HFFc6 (cell line): ENCODE data around the gene PGAP3. TPM values are rescaled to one million over a fixed set of nuclear protein-coding genes. Genes with fewer than 3 reads are reported as not detected.

Experiments used
- DNase-seq: peaks from one replicate; pipeline ENCODE4 v3.0.0-alpha.2; 2018
- H3K27ac Mint-ChIP-seq: 2 replicates; pipeline ENCODE4 v1.8.0; 2020; ENCODE audit warnings: mild to moderate bottlenecking, mixed read lengths
- H3K27me3 Mint-ChIP-seq: 2 replicates; pipeline ENCODE4 v1.8.0; 2021; ENCODE audit warnings: mild to moderate bottlenecking, moderate library complexity, mixed read lengths; ENCODE audit not compliant: insufficient read depth
- H3K36me3 Mint-ChIP-seq: 2 replicates; pipeline ENCODE4 v1.8.0; 2021; ENCODE audit warnings: low read depth, mixed read lengths
- H3K4me1 Mint-ChIP-seq: 2 replicates; pipeline ENCODE4 v1.8.0; 2020; ENCODE audit warnings: low read depth, mixed read lengths
- H3K4me3 Mint-ChIP-seq: 2 replicates; pipeline ENCODE4 v1.8.0; 2020; ENCODE audit warnings: mild to moderate bottlenecking, moderate library complexity, mixed read lengths
- H3K9me3 Mint-ChIP-seq: 2 replicates; pipeline ENCODE4 v1.8.0; 2020; ENCODE audit warnings: mild to moderate bottlenecking, mixed read lengths
- total RNA-seq, 6 experiments: library from RNA; stranded (reverse); fragmentation: NEBNext Ultra II Directional; extraction: Animal tissue kit (Norgen Biotek cat#: 25700); gene quantifications; 2 replicates in 1 of 6; 3 replicates in 5 of 6; pipeline ENCODE4 v1.2.3, GENCODE V29; 2021
- TF ChIP-seq, protein P1 (sequence below): fragments of 200-600 bp; sonication (generic); IDR thresholded peaks from 2 replicates; pipeline ENCODE4 v1.5.0; 2021; ENCODE audit warnings: antibody characterized with exemption, mild to moderate bottlenecking

Gene PGAP3
- total RNA-seq, 6 experiments from 2014 or later: 9.9 to 15.5 (median 12.7) TPM

DNA sequence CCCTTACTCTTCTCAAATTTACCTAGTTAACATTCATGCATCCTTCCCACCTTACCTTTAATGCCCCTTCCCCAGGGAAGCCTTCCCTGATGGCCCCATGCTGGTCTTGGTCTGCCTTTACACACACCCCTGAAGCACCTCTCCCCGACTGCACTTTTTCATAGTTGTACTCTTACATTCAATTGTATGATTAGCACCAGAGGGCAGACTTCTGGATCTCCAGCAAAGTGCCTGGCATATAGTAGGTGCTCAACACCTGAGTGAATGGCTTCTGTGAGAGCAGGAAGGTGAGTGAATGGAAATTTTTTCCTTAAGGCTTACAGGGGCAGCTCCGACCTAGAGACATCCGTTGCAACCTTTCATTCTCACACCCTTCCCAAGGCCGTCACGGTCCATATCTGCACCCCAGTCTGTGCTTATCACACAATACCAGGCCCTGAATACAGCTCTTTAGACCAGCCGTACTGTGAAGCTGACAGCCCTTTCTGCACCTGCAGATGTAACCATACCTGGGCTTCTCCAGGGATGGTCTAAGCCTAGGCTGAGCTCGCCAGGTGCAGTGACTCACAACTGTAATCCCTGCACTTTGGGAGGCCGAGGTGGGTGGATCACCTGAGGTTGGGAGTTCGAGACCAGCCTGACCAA is 4.4 kb downstream of the PGAP3 start:
- H3K4me3 Mint-ChIP-seq: no peak overlapping the region
- H3K27me3 Mint-ChIP-seq: no peaks in the 10 kb centered on the region; the same call in none of the 2 replicates
- no peak overlapping the region for H3K27ac Mint-ChIP-seq
- H3K4me1 Mint-ChIP-seq: peaks cover 13% of the 10 kb centered on the region
- H3K36me3 Mint-ChIP-seq: peaks cover 12% of the 10 kb centered on the region
- TF ChIP-seq, protein P1, sequence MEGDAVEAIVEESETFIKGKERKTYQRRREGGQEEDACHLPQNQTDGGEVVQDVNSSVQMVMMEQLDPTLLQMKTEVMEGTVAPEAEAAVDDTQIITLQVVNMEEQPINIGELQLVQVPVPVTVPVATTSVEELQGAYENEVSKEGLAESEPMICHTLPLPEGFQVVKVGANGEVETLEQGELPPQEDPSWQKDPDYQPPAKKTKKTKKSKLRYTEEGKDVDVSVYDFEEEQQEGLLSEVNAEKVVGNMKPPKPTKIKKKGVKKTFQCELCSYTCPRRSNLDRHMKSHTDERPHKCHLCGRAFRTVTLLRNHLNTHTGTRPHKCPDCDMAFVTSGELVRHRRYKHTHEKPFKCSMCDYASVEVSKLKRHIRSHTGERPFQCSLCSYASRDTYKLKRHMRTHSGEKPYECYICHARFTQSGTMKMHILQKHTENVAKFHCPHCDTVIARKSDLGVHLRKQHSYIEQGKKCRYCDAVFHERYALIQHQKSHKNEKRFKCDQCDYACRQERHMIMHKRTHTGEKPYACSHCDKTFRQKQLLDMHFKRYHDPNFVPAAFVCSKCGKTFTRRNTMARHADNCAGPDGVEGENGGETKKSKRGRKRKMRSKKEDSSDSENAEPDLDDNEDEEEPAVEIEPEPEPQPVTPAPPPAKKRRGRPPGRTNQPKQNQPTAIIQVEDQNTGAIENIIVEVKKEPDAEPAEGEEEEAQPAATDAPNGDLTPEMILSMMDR: no peak
- no peaks in the 10 kb centered on the region for H3K9me3 Mint-ChIP-seq
- no peak for DNase-seq

DNA sequence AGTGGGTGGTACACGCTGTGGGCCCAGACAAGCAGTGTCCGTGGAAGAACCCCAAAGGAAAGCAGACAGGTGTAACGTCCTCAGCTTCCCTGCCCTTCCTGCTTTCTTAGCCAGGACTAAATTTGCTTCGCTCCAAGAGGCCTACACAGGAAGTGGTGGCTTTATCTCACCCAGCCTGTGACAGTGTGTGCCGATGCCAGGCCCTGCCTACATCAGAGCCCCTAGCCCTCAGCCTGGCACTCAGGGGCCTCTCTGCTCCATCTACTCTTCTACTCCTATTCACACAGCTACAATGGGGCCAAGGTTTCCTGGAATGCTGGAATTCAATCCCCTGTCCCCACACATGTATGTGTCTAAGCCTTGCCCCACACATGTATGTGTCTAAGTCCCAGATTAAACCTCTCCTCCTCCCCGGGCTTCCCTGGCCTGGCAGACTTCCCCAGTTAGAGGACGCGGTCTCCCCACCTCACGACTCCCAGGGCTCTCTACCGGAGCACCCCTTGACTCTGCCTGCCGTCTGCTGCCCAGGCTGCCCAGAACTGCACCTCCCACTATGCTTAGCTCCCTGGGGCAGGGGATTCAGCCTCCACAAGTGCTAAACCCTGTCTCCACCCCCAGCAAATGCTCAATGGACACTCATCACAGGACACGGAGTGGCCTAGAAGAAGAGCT is 8.2 kb downstream of the PGAP3 start:
- DNase-seq: no peak
- H3K9me3 Mint-ChIP-seq: no peaks in the 10 kb centered on the region
- no peak overlapping the region; the same call in 1 of the 2 replicates for H3K27ac Mint-ChIP-seq
- H3K36me3 Mint-ChIP-seq: peaks cover 4% of the 10 kb centered on the region; the same call in 1 of the 2 replicates
- peaks cover 9% of the 10 kb centered on the region; the same call in 1 of the 2 replicates for H3K4me1 Mint-ChIP-seq
- TF ChIP-seq, protein P1: no peak
- H3K27me3 Mint-ChIP-seq: no peaks in the 10 kb centered on the region
- H3K4me3 Mint-ChIP-seq: no peak overlapping the region

DNA sequence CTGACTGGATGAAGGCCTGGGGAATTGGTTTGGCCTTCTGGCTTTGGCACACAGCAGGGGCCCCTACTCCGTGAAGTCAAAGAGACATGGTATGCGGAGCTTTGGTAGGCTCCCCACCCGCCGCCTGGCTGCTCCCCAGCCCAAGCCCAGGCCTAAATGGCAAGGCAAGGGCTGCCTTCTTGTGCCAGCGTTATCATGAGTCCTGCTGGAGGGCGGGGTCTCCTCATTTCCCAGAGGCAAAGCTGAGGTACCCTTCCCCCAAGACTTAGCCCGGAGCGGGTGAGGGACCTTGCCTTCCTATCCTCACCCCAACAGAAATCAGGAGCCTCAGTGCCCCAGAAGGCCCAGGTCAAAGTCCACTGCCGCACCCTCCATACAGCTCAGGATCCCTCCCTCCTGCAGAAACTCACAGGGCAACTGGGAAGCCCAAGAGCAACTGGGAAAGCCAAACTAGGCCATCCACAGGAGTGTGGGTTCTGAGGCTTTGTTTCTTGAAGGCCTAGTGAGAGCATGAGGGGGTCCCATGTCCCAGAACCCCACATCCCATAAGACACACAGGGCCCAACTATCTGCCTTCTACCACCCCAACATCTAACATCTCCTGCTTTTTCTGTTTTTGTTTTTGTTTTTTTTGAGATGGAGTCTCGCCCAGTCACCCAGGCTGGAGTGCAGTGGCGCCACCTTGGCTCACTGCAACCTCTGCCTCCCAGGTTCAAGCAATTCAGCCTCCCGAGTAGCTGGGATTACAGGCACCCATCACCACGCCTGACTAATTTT is 9.3 kb downstream of the PGAP3 start:
- TF ChIP-seq, protein P1: no peak; the same call in 1 of the 2 replicates
- Mint-ChIP-seq H3K4me3 (no peak overlapping the region), H3K27ac (no peak overlapping the region), H3K4me1 (peaks cover 9% of the 10 kb centered on the region; the same call in 1 of the 2 replicates), H3K9me3 (no peaks in the 10 kb centered on the region), H3K36me3 (no peaks in the 10 kb centered on the region), H3K27me3 (no peaks in the 10 kb centered on the region)
- no peak for DNase-seq

DNA sequence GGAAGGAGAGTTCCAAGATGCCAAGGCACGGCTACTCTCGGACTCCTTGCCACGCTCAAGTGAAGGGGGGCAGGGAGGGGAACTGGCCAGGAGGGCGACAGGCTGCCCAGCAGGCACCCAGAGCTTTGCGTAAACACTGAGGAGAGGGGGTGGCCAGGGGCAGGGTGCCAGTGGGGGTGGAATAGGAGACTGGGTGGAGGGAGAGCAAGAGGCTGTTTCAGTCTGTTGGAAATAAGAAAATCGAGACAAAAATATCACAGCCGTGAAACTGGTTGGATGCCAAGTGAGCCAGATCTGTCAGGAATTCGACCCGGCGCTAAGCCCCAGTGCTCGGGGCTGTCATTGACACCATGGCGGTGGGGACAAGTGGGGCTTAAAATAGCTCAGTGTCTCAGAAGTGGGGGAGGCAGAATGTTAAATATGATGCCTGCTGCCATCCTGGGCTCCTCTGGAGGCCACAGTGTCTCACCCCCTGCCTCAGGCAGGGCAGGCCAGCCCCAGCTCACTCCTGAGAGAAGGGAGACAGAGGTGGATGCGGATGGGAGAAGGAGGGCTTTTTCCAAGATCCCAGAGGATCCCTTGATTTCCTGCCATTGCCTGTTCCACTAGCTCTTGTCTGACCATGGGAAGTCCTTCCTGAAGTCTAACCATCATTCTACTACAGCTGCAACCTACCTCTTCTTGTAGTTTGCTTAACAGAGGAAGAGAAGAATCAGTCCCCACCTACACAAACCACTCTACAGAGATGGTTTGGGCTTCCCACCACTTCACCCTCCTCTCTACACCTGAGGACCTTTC is 10.1 kb downstream of the PGAP3 start:
- Mint-ChIP-seq H3K9me3 (no peaks in the 10 kb centered on the region), H3K27ac (no peak overlapping the region)

More for the DNA sequence above, 10.1 kb downstream of the PGAP3 start:
- H3K27me3 Mint-ChIP-seq: peaks cover 4% of the 10 kb centered on the region
- no peak for DNase-seq
- TF ChIP-seq, protein P1: no peak
- peaks cover 9% of the 10 kb centered on the region; the same call in 1 of the 2 replicates for H3K4me1 Mint-ChIP-seq
- no peak overlapping the region for H3K4me3 Mint-ChIP-seq
- no peaks in the 10 kb centered on the region for H3K36me3 Mint-ChIP-seq
